Cardiac muscle cell (in vitro differentiated cells and primary cell): ENCODE data around the gene RFX3. TPM values are rescaled to one million over a fixed set of nuclear protein-coding genes. Genes with fewer than 3 reads are reported as not detected.

ENCODE experiments used
- DNase-seq, 2 donors: peaks; one replicate each; pipeline versions ENCODE4 v3.0.0 to v3.0.0-alpha.2; 2010 to 2017; ENCODE audit warnings: low read depth in 1 of 2, low spot score in 1 of 2
- H3K27ac ChIP-seq: fragments of 200-600 bp; sonication (generic); 2 replicates; pipeline ENCODE4 v1.5.1; 2016
- H3K27me3 ChIP-seq: fragments of 200-600 bp; sonication (generic); 2 replicates; pipeline ENCODE4 v1.6.0; 2016; ENCODE audit warnings: control low read depth
- H3K36me3 ChIP-seq: fragments of 200-600 bp; sonication (generic); 2 replicates; pipeline ENCODE4 v1.5.1; 2016; ENCODE audit warnings: control low read depth
- H3K4me1 ChIP-seq: fragments of 200-600 bp; sonication (generic); 2 replicates; pipeline ENCODE4 v1.8.1; 2017; ENCODE audit warnings: low read depth, mild to moderate bottlenecking, mixed run types
- H3K4me3 ChIP-seq: fragments of 200-600 bp; sonication (generic); 2 replicates; pipeline ENCODE4 v1.5.1; 2016; ENCODE audit warnings: mild to moderate bottlenecking
- H3K9me3 ChIP-seq: fragments of 200-600 bp; sonication (generic); 2 replicates; pipeline ENCODE4 v1.5.1; 2017; ENCODE audit warnings: low read depth, mild to moderate bottlenecking, control low read depth
- polyA plus RNA-seq: library from polyadenylated mRNA; unstranded; fragments of >200 nt; fragmentation: Nextera tagmentation; extraction: Ambion mirVana; gene quantifications from 2 replicates; pipeline ENCODE4 v1.2.1, GENCODE V29; 2016
- total RNA-seq: library from RNA; depleted of rRNA; stranded (reverse); fragments of >200 nt; gene quantifications from 2 replicates; pipeline ENCODE4 v1.2.3, GENCODE V29; 2016
- TF ChIP-seq, protein P1 (sequence below): IDR thresholded peaks from 2 replicates; pipeline ENCODE4 v1.5.1; 2012; ENCODE audit warnings: low read depth, mild to moderate bottlenecking, low read length

RFX3 gene
- total and polyA plus RNA-seq, 2 experiments from 2014 or later, result 6.3 to 9.9 TPM

DNA sequence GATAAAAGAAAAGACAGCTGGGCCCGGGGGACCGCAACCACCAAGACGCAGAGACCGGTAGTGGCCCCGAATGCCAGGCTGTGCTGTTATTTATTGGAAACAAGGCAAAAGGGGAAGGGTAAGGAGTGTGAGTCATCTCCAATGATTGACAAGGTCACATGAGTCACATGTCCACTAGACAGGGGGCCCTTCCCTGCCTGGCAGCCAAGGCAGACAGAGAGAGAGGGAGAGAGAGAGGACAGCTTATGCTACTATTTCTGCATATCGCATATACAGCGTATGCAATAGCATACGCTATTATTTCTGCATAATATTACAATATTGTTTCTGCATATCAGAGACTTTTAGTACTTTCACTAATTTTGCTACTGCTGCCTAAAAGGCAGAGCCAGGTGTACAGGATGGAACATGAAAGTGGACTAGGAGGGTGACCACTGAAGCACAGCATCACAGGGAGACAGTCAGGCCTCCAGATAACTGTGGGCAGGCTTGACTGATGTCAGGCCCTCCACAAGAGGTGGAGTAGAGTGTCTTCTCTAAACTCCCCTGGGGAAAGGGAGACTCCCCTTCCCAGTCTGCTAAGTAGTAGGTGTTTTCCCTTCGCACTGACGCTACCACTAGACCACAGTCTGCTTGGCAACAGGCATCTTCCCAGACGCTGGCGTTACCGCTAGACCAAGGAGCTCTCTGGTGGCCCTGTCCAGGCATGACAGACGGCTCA is 50.3 kb downstream of the RFX3 start:
- Histone ChIP-seq H3K4me3 (no peak overlapping the region), H3K36me3 (no peaks in the 10 kb centered on the region), H3K27me3 (no peaks in the 10 kb centered on the region), H3K9me3 (no peaks in the 10 kb centered on the region), H3K4me1 (no peaks in the 10 kb centered on the region), H3K27ac (no peak overlapping the region)
- TF ChIP-seq, protein P1, sequence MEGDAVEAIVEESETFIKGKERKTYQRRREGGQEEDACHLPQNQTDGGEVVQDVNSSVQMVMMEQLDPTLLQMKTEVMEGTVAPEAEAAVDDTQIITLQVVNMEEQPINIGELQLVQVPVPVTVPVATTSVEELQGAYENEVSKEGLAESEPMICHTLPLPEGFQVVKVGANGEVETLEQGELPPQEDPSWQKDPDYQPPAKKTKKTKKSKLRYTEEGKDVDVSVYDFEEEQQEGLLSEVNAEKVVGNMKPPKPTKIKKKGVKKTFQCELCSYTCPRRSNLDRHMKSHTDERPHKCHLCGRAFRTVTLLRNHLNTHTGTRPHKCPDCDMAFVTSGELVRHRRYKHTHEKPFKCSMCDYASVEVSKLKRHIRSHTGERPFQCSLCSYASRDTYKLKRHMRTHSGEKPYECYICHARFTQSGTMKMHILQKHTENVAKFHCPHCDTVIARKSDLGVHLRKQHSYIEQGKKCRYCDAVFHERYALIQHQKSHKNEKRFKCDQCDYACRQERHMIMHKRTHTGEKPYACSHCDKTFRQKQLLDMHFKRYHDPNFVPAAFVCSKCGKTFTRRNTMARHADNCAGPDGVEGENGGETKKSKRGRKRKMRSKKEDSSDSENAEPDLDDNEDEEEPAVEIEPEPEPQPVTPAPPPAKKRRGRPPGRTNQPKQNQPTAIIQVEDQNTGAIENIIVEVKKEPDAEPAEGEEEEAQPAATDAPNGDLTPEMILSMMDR, result no peak
- no peak for DNase-seq

DNA sequence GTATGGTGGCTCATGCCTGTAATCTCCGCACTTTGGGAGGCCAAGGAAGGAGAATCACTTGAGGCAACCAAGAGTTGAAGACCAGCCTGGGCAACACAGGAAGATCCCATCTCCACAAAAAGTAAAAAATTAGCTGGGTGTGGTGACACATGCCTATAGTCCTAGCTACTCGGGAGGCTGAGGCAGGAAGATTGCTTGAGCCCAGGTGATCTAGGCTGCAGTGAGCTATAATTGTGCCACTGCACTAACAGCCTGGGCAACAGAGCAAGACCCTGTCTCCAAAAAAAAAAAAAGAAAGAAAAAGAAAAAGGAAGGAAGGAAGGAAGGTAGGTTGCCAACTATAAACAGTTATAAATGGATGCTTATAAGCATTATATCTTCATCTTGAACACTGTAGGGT is 51.0 kb downstream of the RFX3 start:
- no peak overlapping the region for H3K27ac ChIP-seq
- H3K27me3 ChIP-seq, result no peaks in the 10 kb centered on the region
- no peaks in the 10 kb centered on the region for H3K4me1 ChIP-seq
- H3K4me3 ChIP-seq, result no peak overlapping the region
- no peak for DNase-seq
- H3K36me3 ChIP-seq, result no peaks in the 10 kb centered on the region
- no peaks in the 10 kb centered on the region for H3K9me3 ChIP-seq
- TF ChIP-seq, protein P1, result no peak

DNA sequence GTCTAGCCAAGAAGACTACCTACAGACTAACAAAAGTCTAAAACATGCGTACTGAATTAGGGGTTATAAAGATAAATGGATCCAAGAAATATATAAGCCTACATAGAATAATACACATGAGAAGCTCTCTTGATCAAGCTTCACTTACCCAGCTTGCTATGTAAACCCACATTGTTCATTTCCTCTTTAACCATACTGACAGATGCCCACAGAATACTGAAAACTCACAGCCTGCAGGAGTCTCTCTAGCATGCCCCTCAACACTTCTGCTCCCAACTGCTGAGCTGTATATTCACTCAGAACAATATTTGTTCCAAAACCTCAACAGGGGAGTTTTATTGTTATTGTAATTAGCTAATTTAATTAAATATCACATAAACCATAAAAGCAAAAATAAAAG is 52.4 kb downstream of the RFX3 start:
- DNase-seq, result no peak
- H3K27ac ChIP-seq, result no peak overlapping the region
- H3K4me3 ChIP-seq, result no peak overlapping the region
- H3K27me3 ChIP-seq, result no peaks in the 10 kb centered on the region
- no peaks in the 10 kb centered on the region for H3K4me1 ChIP-seq
- TF ChIP-seq, protein P1, result no peak
- H3K9me3 ChIP-seq, result no peaks in the 10 kb centered on the region
- no peaks in the 10 kb centered on the region for H3K36me3 ChIP-seq

DNA sequence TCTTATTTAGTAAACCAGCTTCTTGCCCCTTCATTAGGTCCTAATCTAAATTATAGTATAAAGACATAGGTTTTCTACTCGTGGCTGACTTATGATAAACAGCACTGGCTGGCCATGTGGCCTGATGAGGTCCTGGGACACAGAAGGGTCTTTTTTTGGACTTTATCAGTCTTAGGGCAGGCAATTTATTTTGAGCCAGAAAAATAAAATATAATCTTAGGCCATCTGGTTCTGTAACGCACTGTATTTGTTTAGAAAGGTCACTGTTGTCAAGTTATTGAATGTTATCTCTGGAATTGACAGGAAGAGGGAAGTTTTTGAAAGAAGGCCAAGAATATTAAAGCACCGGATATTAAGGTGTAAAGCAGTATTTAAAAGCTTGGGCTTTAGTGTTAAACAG is 53.9 kb downstream of the RFX3 start:
- DNase-seq, result no peak
- Histone ChIP-seq H3K9me3 (no peaks in the 10 kb centered on the region), H3K27me3 (no peaks in the 10 kb centered on the region), H3K27ac (no peak overlapping the region), H3K4me3 (no peak overlapping the region), H3K4me1 (peaks cover 3% of the 10 kb centered on the region), H3K36me3 (no peaks in the 10 kb centered on the region)
- TF ChIP-seq, protein P1, result no peak

DNA sequence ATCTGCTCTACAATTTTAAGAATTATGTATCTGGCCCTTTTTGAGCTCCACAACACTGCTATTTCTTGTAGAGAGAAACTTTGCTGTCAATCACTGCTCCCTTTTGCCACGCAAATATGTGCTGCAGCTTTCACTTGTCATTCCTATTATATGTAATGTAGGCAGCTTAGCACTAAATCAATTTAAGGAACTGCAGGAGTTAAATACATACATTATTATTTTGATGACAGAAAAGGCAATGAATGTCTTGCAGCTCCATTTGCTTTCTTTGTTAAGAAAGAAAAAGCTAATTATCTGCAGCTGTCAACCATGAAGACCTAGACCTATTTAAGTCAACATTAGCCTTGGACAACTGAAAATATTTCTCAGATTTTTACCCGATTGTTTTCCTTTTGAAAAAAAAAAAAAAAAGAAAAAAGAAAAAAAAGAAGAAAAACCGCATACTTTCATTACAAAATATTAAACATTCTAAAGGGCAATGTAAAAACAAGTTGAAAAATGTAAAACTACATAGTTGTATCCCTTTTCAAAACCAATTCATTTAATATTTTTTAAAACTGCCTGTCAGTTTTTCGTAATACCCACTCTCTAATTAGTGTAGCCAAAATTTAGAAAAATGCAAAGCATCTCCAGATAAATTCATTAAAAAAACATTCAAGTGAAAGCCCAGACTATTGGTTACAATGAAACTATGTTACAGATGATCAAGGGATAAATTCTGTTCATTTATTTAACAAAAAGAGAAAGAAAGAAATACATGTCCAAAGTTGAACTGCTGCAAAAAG is 57.2 kb downstream of the RFX3 start:
- H3K27ac ChIP-seq, result no peak overlapping the region

More for the DNA sequence above, 57.2 kb downstream of the RFX3 start:
- Histone ChIP-seq H3K36me3 (no peaks in the 10 kb centered on the region), H3K4me1 (peaks cover 3% of the 10 kb centered on the region), H3K4me3 (no peak overlapping the region), H3K27me3 (no peaks in the 10 kb centered on the region), H3K9me3 (no peaks in the 10 kb centered on the region)
- TF ChIP-seq, protein P1, result no peak
- DNase-seq, result no peak
